CD4-positive, alpha-beta T cell treated with Interleukin-12 subunit alpha and Interleukin-12 subunit beta, for 1 hour (primary cell): ENCODE data around the gene TBX4.

Source experiments
- DNase-seq: peaks from one replicate; pipeline ENCODE4 v3.0.0-alpha.2; 2020

Gene TBX4

GRCh38 chr17:61455324-61456060 is 3.3 kb downstream of the TBX4 start:
- DNase-seq: no peak

GRCh38 chr17:61456061-61456681 is 3.9 kb downstream of the TBX4 start:
- DNase-seq: no peak

- DNase-seq: no peak
Observed at GRCh38 chr17:61456688-61457225, 4.5 kb downstream of the TBX4 start.

- no peak for DNase-seq
Observed at GRCh38 chr17:61457226-61457983, 5.2 kb downstream of the TBX4 start.

- DNase-seq: no peak
Observed at GRCh38 chr17:61458000-61458399, 5.8 kb downstream of the TBX4 start.

GRCh38 chr17:61458421-61459141 is 6.4 kb downstream of the TBX4 start:
- no peak for DNase-seq

- no peak for DNase-seq
Observed at GRCh38 chr17:61459142-61459809, 7.1 kb downstream of the TBX4 start.

- DNase-seq: no peak
Observed at GRCh38 chr17:61459939-61460718, 7.9 kb downstream of the TBX4 start.

- no peak for DNase-seq
Observed at GRCh38 chr17:61460796-61461585, 8.8 kb downstream of the TBX4 start.

- no peak for DNase-seq
Observed at GRCh38 chr17:61461586-61461966, 9.4 kb downstream of the TBX4 start.

- DNase-seq: no peak
Observed at GRCh38 chr17:61461967-61462718, 9.9 kb downstream of the TBX4 start.

- no peak for DNase-seq
Observed at GRCh38 chr17:61462719-61463315, 10.6 kb downstream of the TBX4 start.

GRCh38 chr17:61463316-61464129 is 11.3 kb downstream of the TBX4 start:
- no peak for DNase-seq

- no peak for DNase-seq
Observed at GRCh38 chr17:61464130-61464842, 12.1 kb downstream of the TBX4 start.

GRCh38 chr17:61464843-61465180 is 12.6 kb downstream of the TBX4 start:
- DNase-seq: no peak

- no peak for DNase-seq
Observed at GRCh38 chr17:61465550-61466237, 13.5 kb downstream of the TBX4 start.

GRCh38 chr17:61466246-61466645 is 14.0 kb downstream of the TBX4 start:
- DNase-seq: no peak
